SKM-1 (cell line): ENCODE results near the gene SPPL2C.

ENCODE experiments used
- DNase-seq: peaks from one replicate; lab custom pipeline; 2025; ENCODE audit not compliant: unreplicated experiment; lab: John Stamatoyannopoulos, UW

The SPPL2C gene

GRCh38 chr17:45873728-45874127 is 29.0 kb downstream of the SPPL2C start:
- DNase-seq = no peak

- DNase-seq = no peak
These were observed 29.5 kb downstream of the SPPL2C start for GRCh38 chr17:45874151-45874550.

- no peak for DNase-seq
These were observed 31.9 kb downstream of the SPPL2C start for GRCh38 chr17:45876539-45876938.

GRCh38 chr17:45877467-45877866 is 32.8 kb downstream of the SPPL2C start:
- DNase-seq = no peak

- DNase-seq = no peak
These were observed 38.4 kb downstream of the SPPL2C start for GRCh38 chr17:45883063-45883462.

- DNase-seq = no peak
These were observed 42.2 kb downstream of the SPPL2C start for GRCh38 chr17:45886852-45887251.

- DNase-seq = no peak
These were observed 43.7 kb downstream of the SPPL2C start for GRCh38 chr17:45888392-45888791.

GRCh38 chr17:45889579-45889978 is 44.9 kb downstream of the SPPL2C start:
- no peak for DNase-seq

- no peak for DNase-seq
These were observed 49.0 kb downstream of the SPPL2C start for GRCh38 chr17:45893725-45894021.

- DNase-seq = peak; percentile 84
These were observed 49.5 kb downstream of the SPPL2C start, which contains the start of gene MAPT for GRCh38 chr17:45894022-45894784. Gene MAPT (plus strand): TSS chr17:45894554. CDS start chr17:45962338, 67,784 bp downstream.

- DNase-seq = no peak
These were observed 50.8 kb downstream of the SPPL2C start for GRCh38 chr17:45895304-45895968.

- no peak for DNase-seq
These were observed 51.5 kb downstream of the SPPL2C start for GRCh38 chr17:45895969-45896785.
